Measurements from ENCODE around the gene SHANK2. TPM values are rescaled to one million over a fixed set of nuclear protein-coding genes. Genes with fewer than 3 reads are reported as not detected.

The SHANK2 gene
- total RNA-seq, 2 donors from 2014 or later, result 22.3 to 49.6 TPM

GRCh38 chr11:71249301-71249700, 3.1 kb downstream of the SHANK2 start:
- no peak for TF ChIP-seq CTCF (conservative IDR thresholded peaks at IDR 0.05)
- Histone ChIP-seq H3K36me3 (ENCODE audit: control insufficient read depth, insufficient read depth, low read length) (no peaks in the 10 kb centered on the region), H3K27me3 (ENCODE audit: control insufficient read depth, insufficient read depth, low read length, poor library complexity, severe bottlenecking) (peaks cover 50% of the 10 kb centered on the region), H3K9ac (ENCODE audit: extremely low read depth, low read length, poor library complexity, severe bottlenecking) (no peak overlapping the region), H3K9me3 (ENCODE audit: control insufficient read depth, low read length) (no peaks in the 10 kb centered on the region), H3K4me3 (ENCODE audit: low read length) (no peak overlapping the region), H3K27ac (ENCODE audit: low read depth, low read length) (no peak overlapping the region), H3K4me1 (ENCODE audit: control insufficient read depth, insufficient read depth, low read length) (peaks cover 15% of the 10 kb centered on the region)
- Mint-ChIP-seq H3K9me3 (no peaks in the 10 kb centered on the region), H3K27ac (no peak overlapping the region), H3K4me3 (no peak overlapping the region), H3K36me3 (ENCODE audit: low read depth) (peaks cover 3% of the 10 kb centered on the region), H3K4me1 (peaks cover 63% of the 10 kb centered on the region), H3K27me3 (ENCODE audit: insufficient read depth) (peaks cover 18% of the 10 kb centered on the region)
- 84 to 85% methylated on average over 5 to 6 of the region's 6 CpGs for WGBS, 2 experiments (ENCODE audit: insufficient coverage in 1 of 2, insufficient read length in 1 of 2)
- peak; percentile 48 for DNase-seq

- no peak overlapping the region for H3K27ac ChIP-seq (ENCODE audit: low read depth, low read length)
- peaks cover 15% of the 10 kb centered on the region for H3K4me1 ChIP-seq (ENCODE audit: control insufficient read depth, insufficient read depth, low read length)
- peaks cover 13% of the 10 kb centered on the region for H3K27me3 Mint-ChIP-seq (ENCODE audit: insufficient read depth)
- H3K36me3 Mint-ChIP-seq (ENCODE audit: low read depth), result peaks cover 3% of the 10 kb centered on the region
- no peak overlapping the region for H3K27ac Mint-ChIP-seq
- H3K36me3 ChIP-seq (ENCODE audit: control insufficient read depth, insufficient read depth, low read length), result no peaks in the 10 kb centered on the region
- WGBS, 2 experiments (ENCODE audit: insufficient coverage in 1 of 2, insufficient read length in 1 of 2), result 89 to 97% methylated on average over 3 to 9 of the region's 9 CpGs
- H3K9me3 ChIP-seq (ENCODE audit: control insufficient read depth, low read length), result no peaks in the 10 kb centered on the region
- no peak for TF ChIP-seq CTCF (conservative IDR thresholded peaks at IDR 0.05)
- H3K4me1 Mint-ChIP-seq, result peaks cover 61% of the 10 kb centered on the region
- peaks cover 44% of the 10 kb centered on the region for H3K27me3 ChIP-seq (ENCODE audit: control insufficient read depth, insufficient read depth, low read length, poor library complexity, severe bottlenecking)
- H3K9me3 Mint-ChIP-seq, result no peaks in the 10 kb centered on the region
- no peak for DNase-seq
- no peak overlapping the region for H3K4me3 Mint-ChIP-seq
- no peak overlapping the region for H3K4me3 ChIP-seq (ENCODE audit: low read length)
- no peak overlapping the region for H3K9ac ChIP-seq (ENCODE audit: extremely low read depth, low read length, poor library complexity, severe bottlenecking)
These were observed 3.7 kb downstream of the SHANK2 start for GRCh38 chr11:71248656-71249055.

GRCh38 chr11:71248251-71248570, 4.2 kb downstream of the SHANK2 start:
- Histone ChIP-seq H3K9me3 (ENCODE audit: control insufficient read depth, low read length) (no peaks in the 10 kb centered on the region), H3K27me3 (ENCODE audit: control insufficient read depth, insufficient read depth, low read length, poor library complexity, severe bottlenecking) (peaks cover 39% of the 10 kb centered on the region), H3K4me3 (ENCODE audit: low read length) (no peak overlapping the region), H3K4me1 (ENCODE audit: control insufficient read depth, insufficient read depth, low read length) (peaks cover 15% of the 10 kb centered on the region), H3K36me3 (ENCODE audit: control insufficient read depth, insufficient read depth, low read length) (no peaks in the 10 kb centered on the region), H3K9ac (ENCODE audit: extremely low read depth, low read length, poor library complexity, severe bottlenecking) (no peak overlapping the region), H3K27ac (ENCODE audit: low read depth, low read length) (no peak overlapping the region)
- Mint-ChIP-seq H3K27ac (no peak overlapping the region), H3K4me3 (no peak overlapping the region), H3K36me3 (ENCODE audit: low read depth) (peaks cover 3% of the 10 kb centered on the region), H3K9me3 (no peaks in the 10 kb centered on the region), H3K4me1 (peaks cover 56% of the 10 kb centered on the region), H3K27me3 (ENCODE audit: insufficient read depth) (peaks cover 12% of the 10 kb centered on the region)
- no peak for TF ChIP-seq CTCF (conservative IDR thresholded peaks at IDR 0.05)
- no peak for DNase-seq
- WGBS, 2 experiments (ENCODE audit: insufficient coverage in 1 of 2, insufficient read length in 1 of 2), result 91% methylated on average over 13 of the region's 13 CpGs
